DND-41 (cell line): ENCODE data around the gene NSF.

ENCODE experiments used
- ATAC-seq: fragments of 200-7000 bp; cut with Tn5 transposase; 3 replicates; pipeline ENCODE4 v1.9.1; 2021; ENCODE audit warnings: low read depth; ENCODE audit not compliant: insufficient read depth
- DNase-seq: peaks from one replicate; pipeline ENCODE4 v3.0.0-alpha.2; 2020
- H2AFZ ChIP-seq: 2 replicates; pipeline ENCODE4 v1.6.0; 2012; ENCODE audit warnings: low read depth, low read length
- H3K27ac ChIP-seq: 2 replicates; pipeline ENCODE4 v1.5.1; 2012; ENCODE audit warnings: low read length, inconsistent platforms
- H3K27me3 ChIP-seq: fragments of 200-600 bp; sonication (generic); 2 replicates; pipeline ENCODE4 v1.6.0; 2012; ENCODE audit warnings: low read length, mild to moderate bottlenecking, inconsistent platforms; ENCODE audit not compliant: insufficient read depth, poor library complexity
- H3K36me3 ChIP-seq: 2 replicates; pipeline ENCODE4 v1.5.1; 2012; ENCODE audit warnings: low read length, inconsistent platforms; ENCODE audit not compliant: insufficient read depth
- H3K4me1 ChIP-seq: 2 replicates; pipeline ENCODE4 v1.5.1; 2012; ENCODE audit warnings: mild to moderate bottlenecking, low read length; ENCODE audit not compliant: insufficient read depth
- H3K4me2 ChIP-seq: 2 replicates; pipeline ENCODE4 v1.6.0; 2012; ENCODE audit warnings: mild to moderate bottlenecking, moderate library complexity, low read length, inconsistent platforms; ENCODE audit not compliant: insufficient read depth
- H3K4me3 ChIP-seq, 2 experiments: fragments of 200-600 bp in 1 of 2; shearing (Covaris generic) in 1 of 2; 2 replicates each; pipeline ENCODE4 v1.5.1; 2012 to 2016; ENCODE audit warnings: inconsistent platforms in 2 of 2, low read length in 2 of 2, mild to moderate bottlenecking in 2 of 2, low read depth in 1 of 2, moderate library complexity in 1 of 2
- H3K79me2 ChIP-seq: 2 replicates; pipeline ENCODE4 v1.6.0; 2012; ENCODE audit warnings: low read length, inconsistent platforms; ENCODE audit not compliant: insufficient read depth
- H3K9ac ChIP-seq: 2 replicates; pipeline ENCODE4 v1.6.0; 2012; ENCODE audit warnings: low read depth, mild to moderate bottlenecking, inconsistent platforms, low read length, moderate library complexity
- H3K9me3 ChIP-seq: 2 replicates; pipeline ENCODE4 v1.5.1; 2012; ENCODE audit warnings: low read length, moderate library complexity, mild to moderate bottlenecking, inconsistent platforms; ENCODE audit not compliant: insufficient read depth, severe bottlenecking
- H4K20me1 ChIP-seq: 2 replicates; pipeline ENCODE4 v1.6.0; 2012; ENCODE audit warnings: low read length; ENCODE audit not compliant: insufficient read depth
- CTCF ChIP-seq: IDR thresholded peaks from 2 replicates; pipeline ENCODE4 v1.5.1; 2012; ENCODE audit warnings: borderline replicate concordance, low read length, moderate library complexity, mild to moderate bottlenecking; ENCODE audit not compliant: poor library complexity, severe bottlenecking; ENCODE audit errors: extremely low read depth
- EZH2 ChIP-seq: IDR thresholded peaks from 3 replicates; pipeline ENCODE4 v1.6.1; 2012; ENCODE audit warnings: borderline replicate concordance, low read depth, mild to moderate bottlenecking, moderate library complexity, low read length, inconsistent platforms; ENCODE audit not compliant: severe bottlenecking

NSF gene

GRCh38 chr17:46732754-46733398 lies 142.4 kb downstream of the NSF start:
- no peak overlapping the region for H3K9ac ChIP-seq
- no peak overlapping the region for H3K4me3 ChIP-seq
- H3K4me1 ChIP-seq, result no peaks in the 10 kb centered on the region
- no peak for DNase-seq
- H4K20me1 ChIP-seq, result no peaks in the 10 kb centered on the region
- H3K27me3 ChIP-seq, result no peaks in the 10 kb centered on the region
- ATAC-seq, result no peak
- H2AFZ ChIP-seq, result no peak overlapping the region
- H3K9me3 ChIP-seq, result no peaks in the 10 kb centered on the region
- H3K27ac ChIP-seq, result no peak overlapping the region
- H3K4me2 ChIP-seq, result no peak overlapping the region
- no peak for TF ChIP-seq EZH2
- TF ChIP-seq CTCF, result no peak
- no peaks in the 10 kb centered on the region for H3K79me2 ChIP-seq
- H3K36me3 ChIP-seq, result peaks cover 22% of the 10 kb centered on the region

GRCh38 chr17:46733837-46734475 lies 143.5 kb downstream of the NSF start:
- no peak overlapping the region for H3K4me2 ChIP-seq
- H3K9me3 ChIP-seq, result no peaks in the 10 kb centered on the region
- H3K4me3 ChIP-seq, result no peak overlapping the region
- H4K20me1 ChIP-seq, result no peaks in the 10 kb centered on the region
- no peak overlapping the region for H2AFZ ChIP-seq
- DNase-seq (no peak), ATAC-seq (no peak)
- no peaks in the 10 kb centered on the region for H3K27me3 ChIP-seq
- no peak overlapping the region for H3K27ac ChIP-seq
- H3K79me2 ChIP-seq, result no peaks in the 10 kb centered on the region
- no peaks in the 10 kb centered on the region for H3K4me1 ChIP-seq
- TF ChIP-seq EZH2, result no peak
- no peak for TF ChIP-seq CTCF
- H3K9ac ChIP-seq, result no peak overlapping the region
- H3K36me3 ChIP-seq, result peaks cover 19% of the 10 kb centered on the region

GRCh38 chr17:46736100-46736499 lies 145.6 kb downstream of the NSF start:
- no peak overlapping the region for H3K9ac ChIP-seq
- no peak for ATAC-seq
- no peak for TF ChIP-seq CTCF

More at GRCh38 chr17:46736100-46736499, 145.6 kb downstream of the NSF start:
- Histone ChIP-seq H3K4me2 (no peak overlapping the region), H3K27me3 (no peaks in the 10 kb centered on the region), H3K79me2 (no peaks in the 10 kb centered on the region), H3K4me3 (no peak overlapping the region), H3K9me3 (no peaks in the 10 kb centered on the region), H2AFZ (no peak overlapping the region), H4K20me1 (no peaks in the 10 kb centered on the region), H3K27ac (no peak overlapping the region), H3K36me3 (peaks cover 9% of the 10 kb centered on the region), H3K4me1 (no peaks in the 10 kb centered on the region)
- DNase-seq, result no peak
